ENCODE measurements around the gene HSPB6.
A peak's percentile ranks its signal among the peaks of the same experiment; 100 is the strongest.

Gene HSPB6

DNA sequence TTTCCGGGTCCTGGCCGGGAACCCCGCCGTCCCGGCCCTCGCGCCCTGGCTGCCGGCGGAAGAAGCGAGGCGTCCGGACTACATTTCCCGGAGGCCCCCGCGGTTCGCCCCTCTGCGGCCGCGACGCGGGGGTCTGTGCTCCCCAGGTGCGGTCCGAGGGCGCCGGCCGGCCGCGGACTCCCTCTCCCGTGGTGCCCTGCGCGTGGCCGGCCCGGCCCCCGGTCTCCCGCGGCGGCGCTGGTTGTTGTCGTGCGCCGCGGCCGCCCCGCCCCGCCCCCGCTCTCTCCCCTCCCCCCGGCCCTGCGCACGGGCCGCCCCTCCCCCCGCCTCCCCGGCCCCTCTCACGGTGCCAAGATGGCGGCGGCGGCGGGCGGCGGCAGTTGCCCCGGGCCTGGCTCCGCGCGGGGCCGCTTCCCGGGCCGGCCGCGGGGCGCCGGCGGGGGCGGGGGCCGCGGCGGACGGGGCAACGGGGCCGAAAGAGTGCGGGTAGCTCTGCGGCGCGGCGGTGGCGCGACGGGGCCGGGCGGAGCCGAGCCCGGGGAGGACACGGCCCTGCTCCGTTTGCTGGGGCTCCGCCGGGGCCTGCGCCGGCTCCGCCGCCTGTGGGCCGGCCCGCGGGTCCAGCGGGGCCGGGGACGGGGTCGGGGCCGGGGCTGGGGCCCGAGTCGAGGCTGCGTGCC, 39.0 kb downstream of the HSPB6 start, which contains the start of gene KMT2B:
Gene KMT2B (plus strand): TSS at position 339 of the 680 bp plus-strand sequence. CDS start 16 bp downstream, at position 355.
- DNase-seq (ENCODE audit: low spot score) (peak; percentile 98), FAIRE-seq (no peak)

DNA sequence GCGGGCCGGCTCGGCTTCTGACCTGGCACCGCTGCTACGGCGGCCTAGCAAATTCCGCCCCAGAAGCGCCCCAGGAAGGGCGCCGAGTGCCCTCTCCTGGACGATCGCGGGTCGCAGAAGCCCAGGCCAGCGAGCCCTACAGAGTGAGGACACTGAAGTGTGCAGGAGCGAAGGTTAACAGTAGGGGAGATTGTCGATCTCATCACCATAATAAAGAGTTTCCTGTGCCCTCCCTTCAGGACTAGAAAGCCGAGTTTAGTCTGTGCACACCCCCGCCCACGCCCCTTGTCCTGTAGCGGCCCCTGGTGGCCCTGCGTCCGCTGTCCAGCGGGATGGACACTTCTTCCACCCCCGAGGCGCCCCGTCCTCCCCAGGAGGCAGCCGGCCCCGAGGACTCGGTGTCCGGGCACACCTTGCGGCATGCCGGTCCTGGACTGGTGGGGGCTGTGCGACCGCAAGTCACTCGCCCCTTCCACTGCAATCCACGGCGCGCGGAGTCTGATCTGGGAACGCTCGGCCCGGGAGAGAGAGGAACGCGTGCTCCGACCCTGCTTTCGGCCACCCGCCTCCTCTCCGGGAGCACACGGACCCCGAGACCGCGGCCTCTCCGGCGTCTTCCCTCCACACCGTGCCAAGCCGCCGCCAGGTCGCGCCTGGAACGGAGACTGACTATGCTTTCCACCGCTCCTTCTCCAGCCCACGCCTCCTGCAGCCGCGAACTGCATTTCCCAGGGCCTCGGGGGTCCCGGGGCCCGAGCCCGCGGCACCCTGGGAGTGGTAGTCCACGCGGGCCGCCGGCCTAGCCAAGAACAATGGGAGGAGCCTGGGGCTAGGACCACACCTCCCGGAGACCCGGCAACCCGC, 39.8 kb downstream of the HSPB6 start:
- peak; percentile 87 for DNase-seq (ENCODE audit: low spot score)
- FAIRE-seq, result peak; percentile 27

DNA sequence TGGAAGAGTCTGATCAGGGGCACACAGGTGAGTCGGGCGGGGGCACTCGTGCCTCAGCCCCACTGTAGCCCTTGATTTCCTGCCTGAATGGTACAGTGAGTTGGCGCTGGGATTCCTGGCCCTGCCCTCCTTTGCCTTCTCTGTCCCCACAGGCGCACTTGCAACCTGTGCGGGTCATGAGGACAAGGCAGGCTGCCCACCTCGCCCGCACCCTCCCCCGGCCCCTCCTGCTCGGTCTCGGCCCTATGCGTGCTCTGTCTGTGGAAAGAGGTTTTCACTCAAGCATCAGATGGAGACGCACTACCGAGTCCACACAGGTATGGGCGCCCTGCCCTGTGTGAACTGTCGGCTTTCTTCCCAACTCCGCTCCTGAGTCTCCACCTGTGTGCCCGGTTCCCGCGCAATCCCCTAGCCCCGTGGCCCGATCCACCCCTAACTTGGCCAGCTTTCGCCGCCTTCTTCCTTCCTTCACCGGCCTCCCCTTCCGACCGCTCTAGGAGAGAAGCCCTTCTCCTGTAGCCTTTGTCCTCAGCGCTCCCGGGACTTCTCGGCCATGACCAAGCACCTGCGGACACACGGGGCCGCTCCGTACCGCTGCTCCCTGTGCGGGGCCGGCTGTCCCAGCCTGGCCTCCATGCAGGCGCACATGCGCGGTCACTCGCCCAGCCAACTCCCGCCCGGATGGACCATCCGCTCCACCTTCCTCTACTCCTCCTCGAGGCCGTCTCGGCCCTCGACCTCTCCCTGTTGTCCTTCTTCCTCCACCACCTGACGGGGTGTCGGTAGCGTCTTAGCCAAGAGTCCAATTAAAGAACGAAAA, 40.6 kb downstream of the HSPB6 start:
- no peak for FAIRE-seq
- peak; percentile 66 for DNase-seq (ENCODE audit: low spot score)

DNA sequence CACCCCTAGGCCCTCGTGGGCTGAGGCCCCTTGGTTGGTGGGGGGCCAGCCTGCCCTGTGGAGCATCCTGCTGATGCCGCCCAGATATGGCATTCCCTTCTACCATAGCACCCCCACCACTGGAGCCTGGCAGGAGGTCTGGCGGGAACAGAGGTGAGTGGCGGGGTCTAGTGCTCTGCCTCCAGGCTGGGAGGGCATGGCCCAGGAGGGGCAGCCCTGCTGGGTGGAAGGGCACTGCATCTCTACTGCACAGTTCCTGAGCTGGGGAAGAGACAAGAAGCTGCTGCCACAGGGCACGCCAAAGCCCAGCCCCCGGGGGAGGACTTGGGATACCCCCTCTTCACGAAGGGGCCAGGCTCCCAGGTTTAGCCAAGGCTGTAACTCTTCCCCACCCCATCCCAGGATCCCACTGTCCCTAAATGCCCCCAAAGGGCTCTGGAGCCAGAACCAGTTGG, 41.4 kb downstream of the HSPB6 start:
- DNase-seq (ENCODE audit: low spot score) (no peak), FAIRE-seq (no peak)

DNA sequence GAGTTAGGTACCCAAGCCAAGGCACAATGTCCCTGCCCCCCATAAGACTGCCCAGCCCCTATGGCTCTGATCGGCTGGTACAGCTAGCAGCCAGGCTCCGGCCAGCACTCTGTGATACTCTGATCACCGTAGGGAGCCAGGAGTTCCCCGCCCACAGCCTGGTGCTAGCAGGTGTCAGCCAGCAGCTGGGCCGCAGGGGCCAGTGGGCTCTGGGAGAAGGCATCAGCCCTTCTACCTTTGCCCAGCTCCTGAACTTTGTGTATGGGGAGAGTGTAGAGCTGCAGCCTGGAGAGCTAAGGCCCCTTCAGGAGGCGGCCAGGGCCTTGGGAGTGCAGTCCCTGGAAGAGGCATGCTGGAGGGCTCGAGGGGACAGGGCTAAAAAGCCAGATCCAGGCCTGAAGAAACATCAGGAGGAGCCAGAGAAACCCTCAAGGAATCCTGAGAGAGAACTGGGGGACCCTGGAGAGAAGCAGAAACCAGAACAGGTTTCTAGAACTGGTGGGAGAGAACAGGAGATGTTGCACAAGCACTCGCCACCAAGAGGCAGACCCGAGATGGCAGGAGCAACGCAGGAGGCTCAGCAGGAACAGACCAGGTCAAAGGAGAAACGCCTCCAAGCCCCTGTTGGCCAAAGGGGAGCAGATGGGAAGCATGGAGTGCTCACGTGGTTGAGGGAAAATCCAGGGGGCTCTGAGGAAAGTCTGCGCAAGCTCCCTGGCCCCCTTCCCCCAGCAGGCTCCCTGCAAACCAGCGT, 42.1 kb downstream of the HSPB6 start:
- DNase-seq (ENCODE audit: low spot score), result no peak

DNA sequence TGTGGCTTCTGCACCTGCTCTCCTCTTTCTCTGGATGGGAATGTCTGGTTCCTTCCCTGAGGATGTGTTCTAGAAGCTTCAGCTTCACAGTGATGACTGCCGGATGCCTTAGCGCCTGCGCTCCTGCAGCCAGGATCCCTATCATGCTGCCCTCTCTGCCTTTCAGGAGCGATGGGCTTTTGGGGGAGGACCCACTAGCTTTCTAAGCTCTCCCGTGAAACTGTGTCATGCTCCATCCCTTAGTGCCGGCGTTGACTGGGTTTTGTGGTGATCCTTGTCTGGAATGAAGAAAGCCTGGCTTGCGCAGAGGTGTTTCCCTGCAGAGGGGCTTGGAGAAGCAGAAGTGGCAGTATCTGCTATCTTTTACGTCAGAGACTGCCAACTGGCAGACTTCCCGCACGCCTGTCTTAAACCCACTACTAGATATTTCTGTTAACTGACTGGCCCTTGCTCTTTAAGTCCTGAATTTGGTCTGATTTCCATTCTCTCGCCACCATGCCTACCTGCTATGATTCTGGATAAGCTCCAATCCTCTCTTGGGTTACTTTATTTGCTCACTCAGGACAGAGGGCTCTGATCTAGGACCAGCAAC, 42.8 kb downstream of the HSPB6 start:
- DNase-seq (ENCODE audit: low spot score), result no peak
- no peak for FAIRE-seq

More for the DNA sequence above, 42.1 kb downstream of the HSPB6 start:
- no peak for FAIRE-seq

DNA sequence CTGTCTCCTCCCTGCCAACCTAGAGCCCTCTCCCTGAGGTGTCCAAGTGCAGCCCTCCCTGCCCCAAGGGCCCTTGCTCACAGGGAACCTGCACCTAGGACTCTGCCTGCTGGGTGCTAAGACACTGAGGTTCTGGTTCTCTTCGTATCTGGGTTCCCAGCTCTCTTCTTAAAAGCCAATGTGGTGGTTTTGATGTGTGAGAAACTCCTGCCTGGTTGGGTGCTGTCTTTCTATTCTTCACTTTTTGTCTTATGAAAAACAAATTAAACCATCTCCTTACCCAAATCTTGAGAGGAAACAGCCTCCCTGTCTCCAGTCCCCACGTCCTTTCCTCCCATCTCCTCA, 43.4 kb downstream of the HSPB6 start:
- DNase-seq (ENCODE audit: low spot score) (no peak), FAIRE-seq (no peak)

DNA sequence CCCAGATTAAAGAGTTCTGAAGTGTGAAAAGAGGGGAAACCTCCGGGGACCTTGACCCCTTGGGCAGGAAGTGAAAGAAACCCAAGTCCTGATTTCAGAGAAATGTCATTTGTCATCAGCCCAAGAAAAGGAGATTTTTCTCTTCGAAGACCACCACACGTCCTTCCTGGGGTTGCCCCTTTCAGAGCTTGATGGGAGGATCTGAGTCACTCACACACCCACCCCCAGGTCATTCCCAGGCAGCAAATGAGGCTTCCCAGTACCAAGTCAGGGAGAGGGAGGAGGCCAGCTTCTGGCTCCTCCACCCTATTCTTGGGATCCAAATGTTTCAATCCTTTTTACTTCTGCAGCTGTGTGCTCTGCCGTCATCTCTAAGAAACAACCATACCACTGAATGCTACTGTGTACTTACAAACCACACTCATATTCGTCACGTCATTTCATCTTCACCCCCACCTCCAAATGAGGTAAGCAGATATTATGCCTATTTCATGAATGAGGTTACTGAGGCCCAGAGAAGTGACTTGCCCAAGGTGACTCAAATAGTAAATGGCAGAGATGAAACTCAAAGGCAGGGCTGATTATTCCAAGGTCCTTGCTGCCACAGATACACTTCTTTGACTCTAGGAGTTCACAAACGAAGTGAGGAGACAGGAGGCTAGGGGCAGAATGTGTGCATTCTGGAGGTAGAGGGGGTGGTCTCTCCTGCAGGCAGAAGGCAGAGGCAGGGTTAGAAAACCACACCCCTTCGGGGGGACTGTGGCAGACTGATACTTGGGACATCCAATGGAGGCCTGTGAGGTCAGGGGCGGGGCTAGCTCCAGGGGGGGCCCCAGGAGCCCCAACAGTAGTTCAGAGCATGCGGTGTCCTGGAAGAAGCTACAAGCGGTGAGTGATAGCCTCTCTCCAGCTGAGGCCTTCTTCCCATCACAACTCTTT, 44.0 kb downstream of the HSPB6 start:
- no peak for FAIRE-seq
- DNase-seq (ENCODE audit: low spot score), result no peak

DNA sequence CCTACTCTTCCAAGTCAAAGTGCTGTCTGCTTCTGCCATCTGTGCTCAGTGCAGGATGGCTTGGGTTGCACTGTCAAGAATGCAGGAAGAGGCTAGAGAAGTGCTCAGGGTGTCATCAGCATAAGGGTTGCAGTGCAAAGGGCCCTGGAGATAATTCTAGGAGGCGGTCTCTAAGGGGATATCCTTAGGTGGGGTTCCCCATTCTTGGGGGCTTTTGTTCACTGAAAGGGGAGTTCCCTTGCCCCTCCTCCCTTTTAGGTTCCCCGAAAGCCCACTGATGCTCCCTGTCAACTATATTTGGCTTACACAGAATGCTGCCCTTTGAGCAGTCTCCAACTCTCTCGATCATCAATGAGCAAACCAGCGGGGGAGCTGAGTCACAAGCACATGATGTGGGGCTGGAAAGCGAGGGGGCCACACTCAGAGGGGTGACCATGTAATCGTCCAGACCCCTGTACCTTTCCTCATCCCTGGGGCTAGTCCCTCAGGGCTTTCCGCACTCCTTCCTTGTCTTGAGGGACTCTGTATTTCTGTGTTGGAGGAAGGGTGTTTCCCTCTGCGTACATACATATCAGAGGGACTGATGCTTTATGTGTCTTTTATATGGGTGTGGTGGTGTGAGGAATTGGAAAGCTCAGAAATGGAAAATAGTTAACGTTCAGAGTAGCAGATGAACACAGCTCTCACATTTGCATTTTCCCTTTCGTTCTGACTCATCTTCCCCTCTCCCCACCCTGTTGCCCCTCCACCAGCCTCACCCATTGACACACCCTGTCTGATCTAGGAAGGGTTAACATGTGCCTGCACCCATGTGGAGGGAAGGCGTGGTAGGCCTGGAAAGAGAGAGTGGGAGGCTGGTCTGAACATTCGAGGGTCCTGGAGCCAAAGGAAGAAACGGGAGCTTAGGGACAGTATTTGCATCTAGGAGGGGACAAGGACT, 45.8 kb downstream of the HSPB6 start:
- no peak for FAIRE-seq
- no peak for DNase-seq (ENCODE audit: low spot score)

DNA sequence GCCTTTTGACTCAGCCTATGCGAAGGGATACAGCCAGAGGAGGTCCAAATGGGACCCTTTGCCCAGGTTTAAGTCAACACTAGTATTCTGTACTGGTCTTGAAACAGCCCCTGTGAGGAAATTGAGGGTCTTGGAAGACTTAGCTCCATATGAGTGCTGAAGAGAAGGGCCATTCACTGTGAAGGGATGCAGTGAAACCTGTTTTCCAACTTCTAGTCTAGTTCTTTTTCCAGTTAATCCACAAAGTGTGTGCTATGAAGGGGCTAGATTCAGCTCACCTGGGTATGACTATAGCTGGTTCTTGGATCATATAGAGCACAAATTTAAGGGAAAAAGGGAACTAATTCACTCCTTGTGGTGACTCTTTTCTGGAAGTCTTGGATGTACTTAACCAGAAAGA, 48.4 kb downstream of the HSPB6 start:
- DNase-seq (ENCODE audit: low spot score), result no peak
- no peak for FAIRE-seq

All from urothelium cell line (cell line).